WTC11 (cell line): ENCODE results near the gene TUBGCP6. TPM values are rescaled to one million over a fixed set of nuclear protein-coding genes. Genes with fewer than 3 reads are reported as not detected.

Experiments used
- ATAC-seq: fragments of 200-7000 bp; cut with Tn5 transposase; 2 replicates; pipeline ENCODE4 v1.10.0; 2021; ENCODE audit warnings: mild to moderate bottlenecking, moderate library complexity
- CTCF ChIA-PET: fragments of 300-600 bp; sonication (Branson Sonifier 250); formaldehyde crosslinking; loops from one replicate; lab custom pipeline; 2021; ENCODE audit warnings: antibody characterized with exemption; lab: Charles Lee
- POLR2A ChIA-PET: fragments of 350-600 bp; sonication (Branson Sonifier 250); formaldehyde crosslinking; loops from one replicate; lab custom pipeline; 2021; ENCODE audit warnings: antibody characterized with exemption; lab: Charles Lee
- DNase-seq: peaks from one replicate; pipeline ENCODE4 v3.0.0; 2021; ENCODE audit warnings: low spot score
- H3K27ac Mint-ChIP-seq: 2 replicates; pipeline ENCODE4 v1.8.0; 2021; ENCODE audit warnings: mixed read lengths
- H3K27me3 Mint-ChIP-seq: 2 replicates; pipeline ENCODE4 v1.8.0; 2021; ENCODE audit warnings: low read depth, mild to moderate bottlenecking, moderate library complexity, mixed read lengths
- H3K36me3 Mint-ChIP-seq: 2 replicates; pipeline ENCODE4 v1.8.0; 2021; ENCODE audit warnings: mixed read lengths
- H3K4me1 Mint-ChIP-seq: 2 replicates; pipeline ENCODE4 v1.8.0; 2022; ENCODE audit warnings: mixed read lengths
- H3K4me3 Mint-ChIP-seq: 2 replicates; pipeline ENCODE4 v1.8.0; 2021; ENCODE audit warnings: mild to moderate bottlenecking, moderate library complexity, mixed read lengths
- H3K9me3 Mint-ChIP-seq: 2 replicates; pipeline ENCODE4 v1.8.0; 2021; ENCODE audit warnings: mixed read lengths
- ATF1 ChIP-seq: sonication (generic); formaldehyde crosslinking; IDR thresholded peaks from 2 replicates; pipeline ENCODE4 v1.8.1; 2023; ENCODE audit warnings: mild to moderate bottlenecking, moderate library complexity, missing genetic modification reagents
- ATF3 ChIP-seq: sonication (generic); formaldehyde crosslinking; conservative IDR thresholded peaks from 2 replicates; pipeline ENCODE4 v1.8.1; 2022; ENCODE audit warnings: mild to moderate bottlenecking, missing genetic modification reagents
- CBFB ChIP-seq: sonication (generic); formaldehyde crosslinking; IDR thresholded peaks from 2 replicates; pipeline ENCODE4 v1.8.1; 2022; ENCODE audit warnings: mild to moderate bottlenecking, low read depth, missing genetic modification reagents
- CREM ChIP-seq: sonication (generic); formaldehyde crosslinking; IDR thresholded peaks from 2 replicates; pipeline ENCODE4 v1.8.1; 2022; ENCODE audit warnings: mild to moderate bottlenecking, missing genetic modification reagents, moderate library complexity
- E2F5 ChIP-seq: sonication (generic); formaldehyde crosslinking; IDR thresholded peaks from 2 replicates; pipeline ENCODE4 v1.8.1; 2022; ENCODE audit warnings: mild to moderate bottlenecking, moderate library complexity, missing genetic modification reagents
- KAT7 ChIP-seq: sonication (generic); formaldehyde crosslinking; IDR thresholded peaks from 2 replicates; pipeline ENCODE4 v1.8.1; 2023; ENCODE audit warnings: missing genetic modification reagents, mild to moderate bottlenecking, borderline replicate concordance
- MYBL2 ChIP-seq: sonication (generic); formaldehyde crosslinking; IDR thresholded peaks from 2 replicates; pipeline ENCODE4 v1.8.1; 2023; ENCODE audit warnings: mild to moderate bottlenecking, moderate library complexity, missing genetic modification reagents
- NR2C2 ChIP-seq: sonication (generic); formaldehyde crosslinking; IDR thresholded peaks from 2 replicates; pipeline ENCODE4 v1.8.0; 2022; ENCODE audit warnings: mild to moderate bottlenecking, missing genetic modification reagents
- NR3C1 ChIP-seq: sonication (generic); formaldehyde crosslinking; conservative IDR thresholded peaks from 2 replicates; pipeline ENCODE4 v1.8.1; 2023; ENCODE audit warnings: low read depth, mild to moderate bottlenecking, missing genetic modification reagents
- RELA ChIP-seq: sonication (generic); formaldehyde crosslinking; IDR thresholded peaks from 2 replicates; pipeline ENCODE4 v1.8.1; 2022; ENCODE audit warnings: missing genetic modification reagents, mild to moderate bottlenecking, borderline replicate concordance
- USF1 ChIP-seq: sonication (generic); formaldehyde crosslinking; IDR thresholded peaks from 2 replicates; pipeline ENCODE4 v1.8.0; 2022; ENCODE audit warnings: mild to moderate bottlenecking, missing genetic modification reagents
- ZNF121 ChIP-seq: sonication (generic); formaldehyde crosslinking; IDR thresholded peaks from 2 replicates; pipeline ENCODE4 v1.8.0; 2023; ENCODE audit warnings: missing genetic modification reagents
- ZNF138 ChIP-seq: sonication (generic); formaldehyde crosslinking; conservative IDR thresholded peaks from 2 replicates; pipeline ENCODE4 v1.8.1; 2022; ENCODE audit warnings: mild to moderate bottlenecking, moderate library complexity, missing genetic modification reagents
- ZNF232 ChIP-seq: sonication (generic); formaldehyde crosslinking; IDR thresholded peaks from 2 replicates; pipeline ENCODE4 v1.8.0; 2022; ENCODE audit warnings: mild to moderate bottlenecking, missing genetic modification reagents
- ZNF416 ChIP-seq: fragments of 250-450 bp; sonication (Bioruptor Pico); IDR thresholded peaks from 2 replicates; pipeline ENCODE4 v1.9.0; 2021; ENCODE audit warnings: mild to moderate bottlenecking, inconsistent platforms
- ZNF423 ChIP-seq: fragments of 250-450 bp; sonication (Bioruptor Pico); IDR thresholded peaks from 2 replicates; pipeline ENCODE4 v2.1.2; 2022; ENCODE audit warnings: mild to moderate bottlenecking, moderate library complexity
- ZNF425 ChIP-seq: fragments of 250-450 bp; sonication (Bioruptor Pico); conservative IDR thresholded peaks from 2 replicates; pipeline ENCODE4 v1.9.0; 2021; ENCODE audit warnings: mild to moderate bottlenecking
- ZNF532 ChIP-seq: fragments of 250-450 bp; sonication (Bioruptor Pico); IDR thresholded peaks from 2 replicates; pipeline ENCODE4 v1.9.0; 2021; ENCODE audit warnings: mild to moderate bottlenecking, borderline replicate concordance
- total RNA-seq: library from RNA; stranded (reverse); gene quantifications from 3 replicates; pipeline ENCODE4 v1.2.3, GENCODE V29; 2021
- TF ChIP-seq, protein P1 (sequence below): sonication (generic); formaldehyde crosslinking; IDR thresholded peaks from 2 replicates; pipeline ENCODE4 v1.8.1; 2023; ENCODE audit warnings: mild to moderate bottlenecking, missing genetic modification reagents
- TF ChIP-seq, protein P2 (sequence below): sonication (generic); formaldehyde crosslinking; IDR thresholded peaks from 2 replicates; pipeline ENCODE4 v1.8.1; 2023; ENCODE audit warnings: mild to moderate bottlenecking, missing genetic modification reagents
- TF ChIP-seq, protein P3 (sequence below): sonication (generic); formaldehyde crosslinking; IDR thresholded peaks from 2 replicates; pipeline ENCODE4 v1.8.1; 2023; ENCODE audit warnings: mild to moderate bottlenecking, missing genetic modification reagents, moderate library complexity

The TUBGCP6 gene
- total RNA-seq, 1 experiment from 2014 or later = 45.4 TPM

- TF ChIP-seq ZNF416 (CRISPR knock-in tag) (no peak), MYBL2 (CRISPR knock-in tag) (no peak), CREM (CRISPR knock-in tag) (no peak), ZNF138 (CRISPR knock-in tag) (no peak), ZNF121 (CRISPR knock-in tag) (no peak), USF1 (CRISPR knock-in tag) (no peak), ATF3 (CRISPR knock-in tag) (no peak), ZNF232 (no peak), KAT7 (CRISPR knock-in tag) (no peak), ZNF532 (no peak), NR2C2 (CRISPR knock-in tag) (no peak), RELA (CRISPR knock-in tag) (no peak), ZNF423 (no peak)
- TF ChIP-seq, protein P1, sequence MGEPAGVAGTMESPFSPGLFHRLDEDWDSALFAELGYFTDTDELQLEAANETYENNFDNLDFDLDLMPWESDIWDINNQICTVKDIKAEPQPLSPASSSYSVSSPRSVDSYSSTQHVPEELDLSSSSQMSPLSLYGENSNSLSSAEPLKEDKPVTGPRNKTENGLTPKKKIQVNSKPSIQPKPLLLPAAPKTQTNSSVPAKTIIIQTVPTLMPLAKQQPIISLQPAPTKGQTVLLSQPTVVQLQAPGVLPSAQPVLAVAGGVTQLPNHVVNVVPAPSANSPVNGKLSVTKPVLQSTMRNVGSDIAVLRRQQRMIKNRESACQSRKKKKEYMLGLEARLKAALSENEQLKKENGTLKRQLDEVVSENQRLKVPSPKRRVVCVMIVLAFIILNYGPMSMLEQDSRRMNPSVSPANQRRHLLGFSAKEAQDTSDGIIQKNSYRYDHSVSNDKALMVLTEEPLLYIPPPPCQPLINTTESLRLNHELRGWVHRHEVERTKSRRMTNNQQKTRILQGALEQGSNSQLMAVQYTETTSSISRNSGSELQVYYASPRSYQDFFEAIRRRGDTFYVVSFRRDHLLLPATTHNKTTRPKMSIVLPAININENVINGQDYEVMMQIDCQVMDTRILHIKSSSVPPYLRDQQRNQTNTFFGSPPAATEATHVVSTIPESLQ (CRISPR knock-in tag) = no peak
- TF ChIP-seq, protein P2, sequence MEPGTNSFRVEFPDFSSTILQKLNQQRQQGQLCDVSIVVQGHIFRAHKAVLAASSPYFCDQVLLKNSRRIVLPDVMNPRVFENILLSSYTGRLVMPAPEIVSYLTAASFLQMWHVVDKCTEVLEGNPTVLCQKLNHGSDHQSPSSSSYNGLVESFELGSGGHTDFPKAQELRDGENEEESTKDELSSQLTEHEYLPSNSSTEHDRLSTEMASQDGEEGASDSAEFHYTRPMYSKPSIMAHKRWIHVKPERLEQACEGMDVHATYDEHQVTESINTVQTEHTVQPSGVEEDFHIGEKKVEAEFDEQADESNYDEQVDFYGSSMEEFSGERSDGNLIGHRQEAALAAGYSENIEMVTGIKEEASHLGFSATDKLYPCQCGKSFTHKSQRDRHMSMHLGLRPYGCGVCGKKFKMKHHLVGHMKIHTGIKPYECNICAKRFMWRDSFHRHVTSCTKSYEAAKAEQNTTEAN = no peak
- Mint-ChIP-seq H3K27me3 (peaks cover 3% of the 10 kb centered on the region; the same call in 1 of the 2 replicates), H3K27ac (no peak overlapping the region), H3K4me3 (no peak overlapping the region), H3K36me3 (no peaks in the 10 kb centered on the region), H3K4me1 (no peaks in the 10 kb centered on the region), H3K9me3 (no peaks in the 10 kb centered on the region)
- POLR2A ChIA-PET = no interaction called here
- CTCF ChIA-PET = interaction anchor here (1.2 to 1.6 kb wide), 2 partner anchors 15 to 86 kb away, joined by 3 to 4 read pairs; no protein-coding TSS in a partner anchor
- ATAC-seq (no peak), DNase-seq (no peak)
These were observed 10.8 kb upstream of the TUBGCP6 start for GRCh38 chr22:50255607-50256006.

DNA sequence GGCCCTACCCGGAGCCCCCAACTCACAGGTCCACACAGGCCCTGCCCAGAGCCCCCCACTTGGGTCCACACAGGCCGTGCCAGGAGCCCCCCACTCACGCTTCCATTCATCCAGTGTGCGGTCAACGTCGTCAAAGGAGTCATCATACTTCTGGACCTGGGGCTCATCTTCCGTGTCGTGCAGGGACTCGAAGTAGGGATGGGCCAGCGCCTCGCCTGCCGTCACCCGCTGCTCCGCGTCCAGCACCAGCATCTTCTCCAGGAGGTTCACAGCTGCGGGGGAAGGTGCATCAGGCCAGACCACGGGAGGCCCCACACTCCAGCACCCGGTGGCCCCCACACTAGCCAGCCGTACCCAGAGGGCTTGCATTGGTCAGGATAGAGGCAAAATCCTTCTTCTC lies 10.3 kb upstream of the TUBGCP6 start:
- no peaks in the 10 kb centered on the region for H3K9me3 Mint-ChIP-seq
- DNase-seq (no peak), ATAC-seq (no peak)
- no peak overlapping the region for H3K4me3 Mint-ChIP-seq
- H3K27me3 Mint-ChIP-seq = peaks cover 3% of the 10 kb centered on the region; the same call in 1 of the 2 replicates
- ChIA-PET CTCF (no interaction called here), POLR2A (no interaction called here)
- peaks cover 3% of the 10 kb centered on the region; the same call in 1 of the 2 replicates for H3K4me1 Mint-ChIP-seq
- no peaks in the 10 kb centered on the region for H3K36me3 Mint-ChIP-seq
- no peak overlapping the region for H3K27ac Mint-ChIP-seq
- TF ChIP-seq ZNF425 (CRISPR knock-in tag) (no peak), CBFB (CRISPR knock-in tag) (no peak), E2F5 (CRISPR knock-in tag) (no peak), ATF1 (no peak), NR3C1 (CRISPR knock-in tag) (no peak), ZNF416 (CRISPR knock-in tag) (no peak)
- TF ChIP-seq, protein P3, sequence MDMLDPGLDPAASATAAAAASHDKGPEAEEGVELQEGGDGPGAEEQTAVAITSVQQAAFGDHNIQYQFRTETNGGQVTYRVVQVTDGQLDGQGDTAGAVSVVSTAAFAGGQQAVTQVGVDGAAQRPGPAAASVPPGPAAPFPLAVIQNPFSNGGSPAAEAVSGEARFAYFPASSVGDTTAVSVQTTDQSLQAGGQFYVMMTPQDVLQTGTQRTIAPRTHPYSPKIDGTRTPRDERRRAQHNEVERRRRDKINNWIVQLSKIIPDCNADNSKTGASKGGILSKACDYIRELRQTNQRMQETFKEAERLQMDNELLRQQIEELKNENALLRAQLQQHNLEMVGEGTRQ = no peak
- TF ChIP-seq, protein P2 = no peak
